SK-N-SH (cell line): ENCODE data around the gene PPP1R9B.

Experiments
- CTCF ChIP-seq: fragments of 200-600 bp; sonication (generic); IDR thresholded peaks from 2 replicates; pipeline ENCODE4 v1.6.1; 2017; ENCODE audit warnings: antibody characterized with exemption, mild to moderate bottlenecking, moderate library complexity
- EZH2phosphoT487 ChIP-seq: fragments of 200-600 bp; sonication (generic); IDR thresholded peaks from 2 replicates; pipeline ENCODE4 v1.6.1; 2017; ENCODE audit warnings: low read depth, mixed run types, mild to moderate bottlenecking, antibody characterized with exemption, moderate library complexity, borderline replicate concordance
- FOSL2 ChIP-seq: IDR thresholded peaks from 2 replicates; pipeline ENCODE4 v1.4.0; 2012; ENCODE audit warnings: low read depth, mild to moderate bottlenecking, moderate library complexity, borderline replicate concordance
- REST ChIP-seq: IDR thresholded peaks from 2 replicates; pipeline ENCODE4 v1.6.1; 2012; ENCODE audit warnings: mild to moderate bottlenecking, low read depth, low read length, moderate library complexity

GRCh38 chr17:50168319-50168718 lies 17.8 kb upstream of the PPP1R9B start:
- TF ChIP-seq REST: no peak
- no peak for TF ChIP-seq EZH2phosphoT487
- no peak for TF ChIP-seq CTCF
- no peak for TF ChIP-seq FOSL2
